GM12878 (cell line): ENCODE measurements around the gene SUB1. TPM values are rescaled to one million over a fixed set of nuclear protein-coding genes. Genes with fewer than 3 reads are reported as not detected.
"Not testable (repeated sequence)": the region's sequence is repeated elsewhere in the genome, so short reads cannot be mapped to it uniquely, and the experiment has no call there.

Experiments
- ATAC-seq: fragments of 200-7000 bp; cut with Tn5 transposase; 3 replicates; pipeline ENCODE4 v1.9.1; 2020; ENCODE audit warnings: mild to moderate bottlenecking, moderate library complexity
- BruUV-seq: library from RNA; stranded (reverse); fragments of 400-500 nt; replicated peaks from 2 replicates; lab custom pipeline; 2021; lab: Mats Ljungman, UMichigan
- CTCF ChIA-PET: fragments of 300-600 bp; sonication (Branson Sonifier 250); formaldehyde crosslinking; extraction: SDS; loops from one replicate; lab custom pipeline; 2021; ENCODE audit warnings: inconsistent platforms; lab: Yijun Ruan, JAX
- POLR2A ChIA-PET: fragments of 350-600 bp; formaldehyde crosslinking; extraction: SDS; loops from one replicate; lab custom pipeline; 2021; ENCODE audit warnings: inconsistent platforms; lab: Charles Lee
- RAD21 ChIA-PET: fragments of 300-600 bp; sonication (Branson Sonifier 250); formaldehyde crosslinking; loops from one replicate; lab custom pipeline; 2023; ENCODE audit warnings: antibody characterized with exemption; ENCODE audit not compliant: unreplicated experiment; lab: Charles Lee
- SMC1A ChIA-PET: fragments of 300-600 bp; sonication (Branson Sonifier 250); formaldehyde crosslinking; loops from one replicate; lab custom pipeline; 2023; ENCODE audit not compliant: unreplicated experiment, uncharacterized antibody; lab: Charles Lee
- DNase-seq: peaks from one replicate; pipeline ENCODE4 v3.0.0-alpha.2; 2011; ENCODE audit warnings: low read depth, low spot score
- FAIRE-seq: peaks from 3 replicates; lab custom pipeline; 2011; peaks lifted over from hg19 to GRCh38; lab: Jason Lieb, UNC
- H2AFZ ChIP-seq: 2 replicates; pipeline ENCODE4 v1.6.0; 2011; ENCODE audit warnings: low read depth, low read length, control low read depth; ENCODE audit not compliant: control insufficient read depth
- H3K27ac ChIP-seq: 2 replicates; pipeline ENCODE4 v1.5.1; 2011; ENCODE audit warnings: control low read depth; ENCODE audit not compliant: control insufficient read depth, insufficient read depth
- H3K27me3 ChIP-seq, 2 experiments: replicated peaks in 1 of 2; 2 replicates each; pipeline versions ENCODE4 v1.6.0 to v1.6.1; 2011; ENCODE audit warnings: low read length in 1 of 2; ENCODE audit not compliant: control insufficient read depth in 2 of 2, insufficient read depth in 2 of 2
- H3K36me3 ChIP-seq, 2 experiments: 2 replicates each; pipeline ENCODE4 v1.5.1; 2011; ENCODE audit warnings: low read length in 1 of 2; ENCODE audit not compliant: control insufficient read depth in 2 of 2, insufficient read depth in 2 of 2
- H3K4me1 ChIP-seq: 2 replicates; pipeline ENCODE4 v1.6.1; 2011; ENCODE audit warnings: mild to moderate bottlenecking, low read length, moderate library complexity, mixed read lengths; ENCODE audit not compliant: control insufficient read depth, insufficient read depth
- H3K4me2 ChIP-seq: 2 replicates; pipeline ENCODE4 v1.6.0; 2011; ENCODE audit warnings: control low read depth; ENCODE audit not compliant: control insufficient read depth, insufficient read depth
- H3K4me3 ChIP-seq: fragments of 200-600 bp; sonication (generic); 2 replicates; pipeline ENCODE4 v1.5.1; 2016
- H3K79me2 ChIP-seq: 2 replicates; pipeline ENCODE4 v1.6.0; 2011; ENCODE audit warnings: low read length; ENCODE audit not compliant: control insufficient read depth, insufficient read depth
- H3K9ac ChIP-seq: 2 replicates; pipeline ENCODE4 v1.8.0; 2011; ENCODE audit warnings: low read length, control low read depth, mixed read lengths; ENCODE audit not compliant: control insufficient read depth, insufficient read depth
- H3K9me3 ChIP-seq: replicated peaks from 3 replicates; pipeline ENCODE4 v1.5.1; 2011; ENCODE audit warnings: mild to moderate bottlenecking, low read length; ENCODE audit not compliant: control insufficient read depth, insufficient read depth
- H4K20me1 ChIP-seq: 2 replicates; pipeline ENCODE4 v1.6.0; 2011; ENCODE audit not compliant: control insufficient read depth, insufficient read depth
- CHD4 ChIP-seq: fragments of 200-600 bp; sonication (generic); IDR thresholded peaks from 2 replicates; pipeline ENCODE4 v1.6.1; 2016; ENCODE audit warnings: mild to moderate bottlenecking
- HDAC2 ChIP-seq: fragments of 200-600 bp; sonication (generic); IDR thresholded peaks from 2 replicates; pipeline ENCODE4 v1.6.1; 2017
- NFYB ChIP-seq: IDR thresholded peaks from 2 replicates; pipeline ENCODE4 v1.6.1; 2011; ENCODE audit warnings: low read depth, mild to moderate bottlenecking, low read length, improper control_type of control experiment, moderate library complexity; ENCODE audit not compliant: insufficient read depth
- SP1 ChIP-seq: IDR thresholded peaks from one replicate; pipeline ENCODE4 v1.6.1; 2011; ENCODE audit warnings: low read depth, low read length
- ZNF217 ChIP-seq: fragments of 450-650 bp; IDR thresholded peaks from 2 replicates; pipeline ENCODE4 v1.6.1; 2017; ENCODE audit warnings: antibody characterized with exemption, mild to moderate bottlenecking
- WGBS: methylation state at CpG from one replicate; pipeline ENCODE4 v1.1.6; 2016; ENCODE audit warnings: low lambda C conversion rate; ENCODE audit not compliant: insufficient replicate concordance, insufficient coverage; ENCODE audit errors: missing lambda C conversion rate; 5-methylcytosine and 5-hydroxymethylcytosine counted together
- in situ Hi-C: fragments of 300-500 bp; cut with MboI; formaldehyde crosslinking; loops from 9 replicates; pipeline ENCODE4 v1.14.3; 2018; ENCODE audit warnings: mixed read lengths
- intact Hi-C: fragments of 100-400 bp; cut with micrococcal nuclease; formaldehyde crosslinking; loops from one replicate; pipeline ENCODE4 v1.14.2; 2022; ENCODE audit not compliant: unreplicated experiment
- polyA plus RNA-seq, 11 experiments: library from polyadenylated mRNA; depleted of rRNA in 4 of 11; unstranded in 6 of 11; stranded (reverse) in 5 of 11; fragments of >200 nt; fragmentation: Nextera tagmentation in 4 of 11; fragmentation: Illumina TruSeq in 1 of 11; extraction: Ambion mirVana in 4 of 11; extraction: Trizol in 1 of 11; gene quantifications; 1 replicate in 1 of 11; 2 replicates in 10 of 11; pipeline versions ENCODE4 v1.2.1 to v1.2.3, GENCODE V29; 2011 to 2016; ENCODE audit warnings: inconsistent platforms in 2 of 11, missing spikeins in 2 of 11, low read depth in 1 of 11
- total RNA-seq, 4 experiments: library from RNA; depleted of rRNA in 3 of 4; stranded (reverse); fragments of >200 nt in 3 of 4; fragmentation: Illumina TruSeq in 1 of 4; extraction: Trizol in 1 of 4; gene quantifications; 2 replicates each; pipeline versions ENCODE4 v1.2.1 to v1.2.3, GENCODE V29; 2013 to 2021
- TF ChIP-seq, protein P1 (sequence below): IDR thresholded peaks from 2 replicates; pipeline ENCODE4 v1.6.1; 2012; ENCODE audit warnings: low read length, inconsistent platforms
- TF ChIP-seq, protein P2 (sequence below): fragments of 450-650 bp; IDR thresholded peaks from 2 replicates; pipeline ENCODE4 v1.6.1; 2018; ENCODE audit warnings: borderline replicate concordance, mild to moderate bottlenecking; ENCODE audit not compliant: partially characterized antibody
- TF ChIP-seq, protein P3 (sequence below): fragments of 450-650 bp; IDR thresholded peaks from 2 replicates; pipeline ENCODE4 v1.6.1; 2017; ENCODE audit warnings: mild to moderate bottlenecking, moderate library complexity

Gene SUB1
- total and polyA plus RNA-seq, 10 of the 15 experiments (the other 5 are each of a cell fraction or from before 2014, with no cell fraction given), result 468 to 2,785 (median 1,145) TPM

DNA sequence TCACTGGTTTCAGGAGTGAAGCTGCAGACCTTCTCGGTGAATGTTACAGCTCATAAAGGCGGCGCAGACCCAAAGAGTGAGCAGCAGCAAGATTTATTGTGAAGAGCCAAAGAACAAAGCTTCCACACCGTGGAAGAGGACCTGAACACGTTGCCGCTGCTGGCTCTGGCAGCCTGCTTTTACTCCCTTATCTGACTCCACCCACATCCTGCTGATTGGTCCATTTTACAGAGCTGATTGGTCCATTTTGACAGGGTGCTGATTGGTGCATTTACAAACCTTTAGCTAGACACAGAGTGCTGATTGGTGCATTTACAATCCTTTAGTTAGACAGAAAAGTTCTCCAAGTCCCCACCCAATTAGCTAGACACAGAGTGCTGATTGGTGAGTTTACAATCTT lies 32.9 kb upstream of the SUB1 start:
- ChIA-PET CTCF (interaction anchor here (2.0 to 2.3 kb wide), 3 partner anchors 10 to 62 kb away, joined by 4 to 9 read pairs (median 8); no protein-coding TSS in a partner anchor), SMC1A (interaction anchor here (1.0 to 1.6 kb wide), 7 partner anchors 8 to 117 kb away, joined by 3 to 7 read pairs (median 4); no protein-coding TSS in a partner anchor), POLR2A (interaction anchor here (1.0 kb wide), 1 partner anchor 13 kb away, joined by 3 read pairs; no protein-coding TSS in a partner anchor)
- H3K36me3 ChIP-seq, FAIRE-seq, in situ Hi-C loops, H3K9me3 ChIP-seq, H2AFZ ChIP-seq, H3K4me2 ChIP-seq, H3K4me1 ChIP-seq, BruUV-seq, DNase-seq, H3K4me3 ChIP-seq, H3K27ac ChIP-seq, H3K27me3 ChIP-seq, intact Hi-C loops, H4K20me1 ChIP-seq, ATAC-seq, H3K79me2 ChIP-seq, RAD21 ChIA-PET, H3K9ac ChIP-seq: not testable (repeated sequence)
- TF ChIP-seq NFYB, result peak; percentile 66; the same call in 1 of the 2 replicates
- 92% methylated on average over 6 of the region's 6 CpGs for WGBS

DNA sequence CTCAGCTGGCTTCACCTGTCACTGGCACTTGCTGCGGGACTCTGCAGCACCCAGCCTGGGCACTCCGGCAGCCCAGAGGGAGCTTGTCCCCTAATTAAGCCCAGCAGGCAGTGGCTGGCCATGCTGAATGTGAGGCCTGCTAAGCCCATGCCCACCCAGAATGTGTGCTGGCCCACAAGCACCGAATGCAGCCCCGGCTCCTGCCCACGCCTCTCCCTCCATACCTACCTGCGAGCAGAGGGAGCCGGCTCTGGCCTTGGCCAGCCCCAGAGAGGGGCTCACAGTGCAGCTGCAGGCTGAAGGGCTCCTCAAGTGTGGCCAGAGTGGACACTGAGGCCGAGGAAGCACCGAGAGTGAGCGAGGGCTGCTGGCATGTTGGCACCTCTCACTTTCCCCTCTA lies 32.4 kb upstream of the SUB1 start:
- Histone ChIP-seq H3K4me1 (no peaks in the 10 kb centered on the region; the same call in 1 of the 2 replicates), H3K79me2 (no peaks in the 10 kb centered on the region), H4K20me1 (no peaks in the 10 kb centered on the region), H3K9me3 (peaks cover 3% of the 10 kb centered on the region; the same call in 2 of the 3 replicates), H3K4me3 (no peak overlapping the region), H3K27me3 (no peaks in the 10 kb centered on the region), H3K4me2 (no peak overlapping the region), H3K9ac (no peak overlapping the region), H3K27ac (no peak overlapping the region), H2AFZ (no peak overlapping the region), H3K36me3 (peaks cover 0 to 1% of the 10 kb centered on the region in 2 experiments; a peak in 1 of 4 replicates)
- in situ Hi-C loops (no loop called here), intact Hi-C loops (no loop called here)
- FAIRE-seq, result no peak
- no peak for DNase-seq
- ChIA-PET SMC1A (interaction anchor here (1.0 to 2.5 kb wide), 6 partner anchors 11 to 36 kb away, joined by 3 to 9 read pairs (median 4); partner anchors contain the start of gene SUB1), POLR2A (no interaction called here), RAD21 (no interaction called here), CTCF (interaction anchor here (2.0 to 2.3 kb wide), 3 partner anchors 10 to 63 kb away, joined by 4 to 9 read pairs (median 8); no protein-coding TSS in a partner anchor)
- BruUV-seq, result no TSS peak
- no peak for ATAC-seq
- 70% methylated on average over 10 of the region's 10 CpGs for WGBS
- TF ChIP-seq, protein P1, sequence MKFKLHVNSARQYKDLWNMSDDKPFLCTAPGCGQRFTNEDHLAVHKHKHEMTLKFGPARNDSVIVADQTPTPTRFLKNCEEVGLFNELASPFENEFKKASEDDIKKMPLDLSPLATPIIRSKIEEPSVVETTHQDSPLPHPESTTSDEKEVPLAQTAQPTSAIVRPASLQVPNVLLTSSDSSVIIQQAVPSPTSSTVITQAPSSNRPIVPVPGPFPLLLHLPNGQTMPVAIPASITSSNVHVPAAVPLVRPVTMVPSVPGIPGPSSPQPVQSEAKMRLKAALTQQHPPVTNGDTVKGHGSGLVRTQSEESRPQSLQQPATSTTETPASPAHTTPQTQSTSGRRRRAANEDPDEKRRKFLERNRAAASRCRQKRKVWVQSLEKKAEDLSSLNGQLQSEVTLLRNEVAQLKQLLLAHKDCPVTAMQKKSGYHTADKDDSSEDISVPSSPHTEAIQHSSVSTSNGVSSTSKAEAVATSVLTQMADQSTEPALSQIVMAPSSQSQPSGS, result no peak
- TF ChIP-seq HDAC2 (no peak), SP1 (no peak), ZNF217 (no peak), CHD4 (no peak)
- TF ChIP-seq, protein P2, sequence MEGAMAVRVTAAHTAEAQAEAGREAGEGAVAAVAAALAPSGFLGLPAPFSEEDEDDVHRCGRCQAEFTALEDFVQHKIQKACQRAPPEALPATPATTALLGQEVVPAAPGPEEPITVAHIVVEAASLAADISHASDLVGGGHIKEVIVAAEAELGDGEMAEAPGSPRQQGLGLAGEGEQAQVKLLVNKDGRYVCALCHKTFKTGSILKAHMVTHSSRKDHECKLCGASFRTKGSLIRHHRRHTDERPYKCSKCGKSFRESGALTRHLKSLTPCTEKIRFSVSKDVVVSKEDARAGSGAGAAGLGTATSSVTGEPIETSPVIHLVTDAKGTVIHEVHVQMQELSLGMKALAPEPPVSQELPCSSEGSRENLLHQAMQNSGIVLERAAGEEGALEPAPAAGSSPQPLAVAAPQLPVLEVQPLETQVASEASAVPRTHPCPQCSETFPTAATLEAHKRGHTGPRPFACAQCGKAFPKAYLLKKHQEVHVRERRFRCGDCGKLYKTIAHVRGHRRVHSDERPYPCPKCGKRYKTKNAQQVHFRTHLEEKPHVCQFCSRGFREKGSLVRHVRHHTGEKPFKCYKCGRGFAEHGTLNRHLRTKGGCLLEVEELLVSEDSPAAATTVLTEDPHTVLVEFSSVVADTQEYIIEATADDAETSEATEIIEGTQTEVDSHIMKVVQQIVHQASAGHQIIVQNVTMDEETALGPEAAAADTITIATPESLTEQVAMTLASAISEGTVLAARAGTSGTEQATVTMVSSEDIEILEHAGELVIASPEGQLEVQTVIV, result no peak
- TF ChIP-seq, protein P3, sequence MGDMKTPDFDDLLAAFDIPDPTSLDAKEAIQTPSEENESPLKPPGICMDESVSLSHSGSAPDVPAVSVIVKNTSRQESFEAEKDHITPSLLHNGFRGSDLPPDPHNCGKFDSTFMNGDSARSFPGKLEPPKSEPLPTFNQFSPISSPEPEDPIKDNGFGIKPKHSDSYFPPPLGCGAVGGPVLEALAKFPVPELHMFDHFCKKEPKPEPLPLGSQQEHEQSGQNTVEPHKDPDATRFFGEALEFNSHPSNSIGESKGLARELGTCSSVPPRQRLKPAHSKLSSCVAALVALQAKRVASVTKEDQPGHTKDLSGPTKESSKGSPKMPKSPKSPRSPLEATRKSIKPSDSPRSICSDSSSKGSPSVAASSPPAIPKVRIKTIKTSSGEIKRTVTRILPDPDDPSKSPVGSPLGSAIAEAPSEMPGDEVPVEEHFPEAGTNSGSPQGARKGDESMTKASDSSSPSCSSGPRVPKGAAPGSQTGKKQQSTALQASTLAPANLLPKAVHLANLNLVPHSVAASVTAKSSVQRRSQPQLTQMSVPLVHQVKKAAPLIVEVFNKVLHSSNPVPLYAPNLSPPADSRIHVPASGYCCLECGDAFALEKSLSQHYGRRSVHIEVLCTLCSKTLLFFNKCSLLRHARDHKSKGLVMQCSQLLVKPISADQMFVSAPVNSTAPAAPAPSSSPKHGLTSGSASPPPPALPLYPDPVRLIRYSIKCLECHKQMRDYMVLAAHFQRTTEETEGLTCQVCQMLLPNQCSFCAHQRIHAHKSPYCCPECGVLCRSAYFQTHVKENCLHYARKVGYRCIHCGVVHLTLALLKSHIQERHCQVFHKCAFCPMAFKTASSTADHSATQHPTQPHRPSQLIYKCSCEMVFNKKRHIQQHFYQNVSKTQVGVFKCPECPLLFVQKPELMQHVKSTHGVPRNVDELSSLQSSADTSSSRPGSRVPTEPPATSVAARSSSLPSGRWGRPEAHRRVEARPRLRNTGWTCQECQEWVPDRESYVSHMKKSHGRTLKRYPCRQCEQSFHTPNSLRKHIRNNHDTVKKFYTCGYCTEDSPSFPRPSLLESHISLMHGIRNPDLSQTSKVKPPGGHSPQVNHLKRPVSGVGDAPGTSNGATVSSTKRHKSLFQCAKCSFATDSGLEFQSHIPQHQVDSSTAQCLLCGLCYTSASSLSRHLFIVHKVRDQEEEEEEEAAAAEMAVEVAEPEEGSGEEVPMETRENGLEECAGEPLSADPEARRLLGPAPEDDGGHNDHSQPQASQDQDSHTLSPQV, result no peak
